Mucosa of descending colon (tissue), 3 donors: ENCODE measurements around the gene APBB2. TPM values are rescaled to one million over a fixed set of nuclear protein-coding genes. Genes with fewer than 3 reads are reported as not detected.

Experiments
- ATAC-seq: fragments of 200-7000 bp; cut with Tn5 transposase; one replicate; pipeline ENCODE4 v1.9.1; 2020; ENCODE audit warnings: mild to moderate bottlenecking, moderate library complexity
- DNase-seq, 3 donors: peaks; one replicate each; pipeline ENCODE4 v3.0.0-alpha.2; 2020
- H3K36me3 ChIP-seq: fragments of 200-600 bp; one replicate; pipeline ENCODE4 v1.8.0; 2021; ENCODE audit warnings: low read depth, mild to moderate bottlenecking
- H3K4me1 ChIP-seq: fragments of 200-600 bp; one replicate; pipeline ENCODE4 v1.8.0; 2021; ENCODE audit warnings: low read depth, mild to moderate bottlenecking
- H3K4me3 ChIP-seq: fragments of 200-600 bp; one replicate; pipeline ENCODE4 v1.8.0; 2021; ENCODE audit warnings: mild to moderate bottlenecking
- H3K9me3 ChIP-seq: fragments of 200-600 bp; one replicate; pipeline ENCODE4 v1.8.0; 2021; ENCODE audit warnings: mild to moderate bottlenecking
- CTCF ChIP-seq: fragments of 200-600 bp; IDR thresholded peaks from one replicate; pipeline ENCODE4 v1.8.0; 2022; ENCODE audit warnings: antibody characterized with exemption, mild to moderate bottlenecking
- intact Hi-C, 2 donors: fragments of 100-400 bp; cut with DNase I in 1 of 2; cut with micrococcal nuclease in 1 of 2; formaldehyde crosslinking; loops; one replicate each; pipeline versions ENCODE4 v1.11.0 to v1.11.1; 2022; cut with DNase I, micrococcal nuclease
- total RNA-seq, 3 donors: library from RNA; stranded (reverse); fragmentation: NEBNext Ultra II Directional in 2 of 3; extraction: Animal tissue kit (Norgen Biotek cat#: 25700) in 2 of 3; gene quantifications; one replicate each; pipeline versions ENCODE4 v1.2.1 to v1.2.4, GENCODE V29; 2021 to 2023
- donor health status: DM: no; HTN: no; CAD: no; lungs with moderate emphysema.
- donor health status: DM: no; HTN: no; CAD: no.
- donor health status: DM: no; HTN: yes; CAD: no.

Gene APBB2
- total RNA-seq, 3 donors from 2014 or later: 26.3 to 68.3 (median 29.6) TPM

GRCh38 chr4:40992472-40993295 lies 221.7 kb downstream of the APBB2 start:
- ATAC-seq (no peak), DNase-seq (no peak)
- Histone ChIP-seq H3K9me3 (no peaks in the 10 kb centered on the region), H3K4me3 (no peak overlapping the region), H3K36me3 (no peaks in the 10 kb centered on the region), H3K4me1 (no peaks in the 10 kb centered on the region)
- intact Hi-C loops: no loop called here
- no peak for TF ChIP-seq CTCF

- H3K4me3 ChIP-seq: no peak overlapping the region
- no peaks in the 10 kb centered on the region for H3K4me1 ChIP-seq
- TF ChIP-seq CTCF: no peak
- intact Hi-C loops: no loop called here
- no peaks in the 10 kb centered on the region for H3K36me3 ChIP-seq
- ATAC-seq (no peak), DNase-seq (no peak)
- H3K9me3 ChIP-seq: no peaks in the 10 kb centered on the region
Observed at GRCh38 chr4:40991908-40992307, 222.4 kb downstream of the APBB2 start.

GRCh38 chr4:40990899-40991265 lies 223.5 kb downstream of the APBB2 start:
- H3K9me3 ChIP-seq: no peaks in the 10 kb centered on the region
- no peak overlapping the region for H3K4me3 ChIP-seq
- ATAC-seq (no peak), DNase-seq (no peak)
- H3K36me3 ChIP-seq: no peaks in the 10 kb centered on the region
- H3K4me1 ChIP-seq: no peaks in the 10 kb centered on the region
- intact Hi-C loops: no loop called here
- TF ChIP-seq CTCF: no peak

GRCh38 chr4:40990236-40990898 lies 224.0 kb downstream of the APBB2 start:
- DNase-seq: no peak
- Histone ChIP-seq H3K9me3 (no peaks in the 10 kb centered on the region), H3K4me1 (no peaks in the 10 kb centered on the region), H3K36me3 (no peaks in the 10 kb centered on the region), H3K4me3 (no peak overlapping the region)
- ATAC-seq: no peak
- no peak for TF ChIP-seq CTCF
- intact Hi-C loops: no loop called here

GRCh38 chr4:40987151-40987550 lies 227.2 kb downstream of the APBB2 start:
- DNase-seq (no peak), ATAC-seq (no peak)
- intact Hi-C loops: no loop called here
- H3K9me3 ChIP-seq: no peaks in the 10 kb centered on the region
- H3K36me3 ChIP-seq: no peaks in the 10 kb centered on the region
- no peak overlapping the region for H3K4me3 ChIP-seq
- no peaks in the 10 kb centered on the region for H3K4me1 ChIP-seq
- TF ChIP-seq CTCF: no peak
